DND-41 (cell line): ENCODE data around the gene COBL.

ENCODE experiments used
- ATAC-seq: fragments of 200-7000 bp; cut with Tn5 transposase; 3 replicates; pipeline ENCODE4 v1.9.1; 2021; ENCODE audit warnings: low read depth; ENCODE audit not compliant: insufficient read depth
- DNase-seq: peaks from one replicate; pipeline ENCODE4 v3.0.0-alpha.2; 2020
- H2AFZ ChIP-seq: 2 replicates; pipeline ENCODE4 v1.6.0; 2012; ENCODE audit warnings: low read depth, low read length
- H3K27ac ChIP-seq: 2 replicates; pipeline ENCODE4 v1.5.1; 2012; ENCODE audit warnings: low read length, inconsistent platforms
- H3K27me3 ChIP-seq: fragments of 200-600 bp; sonication (generic); 2 replicates; pipeline ENCODE4 v1.6.0; 2012; ENCODE audit warnings: low read length, mild to moderate bottlenecking, inconsistent platforms; ENCODE audit not compliant: insufficient read depth, poor library complexity
- H3K36me3 ChIP-seq: 2 replicates; pipeline ENCODE4 v1.5.1; 2012; ENCODE audit warnings: low read length, inconsistent platforms; ENCODE audit not compliant: insufficient read depth
- H3K4me1 ChIP-seq: 2 replicates; pipeline ENCODE4 v1.5.1; 2012; ENCODE audit warnings: mild to moderate bottlenecking, low read length; ENCODE audit not compliant: insufficient read depth
- H3K4me2 ChIP-seq: 2 replicates; pipeline ENCODE4 v1.6.0; 2012; ENCODE audit warnings: mild to moderate bottlenecking, moderate library complexity, low read length, inconsistent platforms; ENCODE audit not compliant: insufficient read depth
- H3K4me3 ChIP-seq, 2 experiments: fragments of 200-600 bp in 1 of 2; shearing (Covaris generic) in 1 of 2; 2 replicates each; pipeline ENCODE4 v1.5.1; 2012 to 2016; ENCODE audit warnings: inconsistent platforms in 2 of 2, low read length in 2 of 2, mild to moderate bottlenecking in 2 of 2, low read depth in 1 of 2, moderate library complexity in 1 of 2
- H3K79me2 ChIP-seq: 2 replicates; pipeline ENCODE4 v1.6.0; 2012; ENCODE audit warnings: low read length, inconsistent platforms; ENCODE audit not compliant: insufficient read depth
- H3K9ac ChIP-seq: 2 replicates; pipeline ENCODE4 v1.6.0; 2012; ENCODE audit warnings: low read depth, mild to moderate bottlenecking, inconsistent platforms, low read length, moderate library complexity
- H3K9me3 ChIP-seq: 2 replicates; pipeline ENCODE4 v1.5.1; 2012; ENCODE audit warnings: low read length, moderate library complexity, mild to moderate bottlenecking, inconsistent platforms; ENCODE audit not compliant: insufficient read depth, severe bottlenecking
- H4K20me1 ChIP-seq: 2 replicates; pipeline ENCODE4 v1.6.0; 2012; ENCODE audit warnings: low read length; ENCODE audit not compliant: insufficient read depth
- EZH2 ChIP-seq: IDR thresholded peaks from 3 replicates; pipeline ENCODE4 v1.6.1; 2012; ENCODE audit warnings: borderline replicate concordance, low read depth, mild to moderate bottlenecking, moderate library complexity, low read length, inconsistent platforms; ENCODE audit not compliant: severe bottlenecking
- TF ChIP-seq, protein P1 (sequence below): IDR thresholded peaks from 2 replicates; pipeline ENCODE4 v1.5.1; 2012; ENCODE audit warnings: borderline replicate concordance, low read length, moderate library complexity, mild to moderate bottlenecking; ENCODE audit not compliant: poor library complexity, severe bottlenecking; ENCODE audit errors: extremely low read depth

The COBL gene

GRCh38 chr7:51013218-51013786 is 303.3 kb downstream of the COBL start:
- Histone ChIP-seq H3K27me3 (no peaks in the 10 kb centered on the region), H3K4me1 (no peaks in the 10 kb centered on the region)
- no peak for ATAC-seq

DNA sequence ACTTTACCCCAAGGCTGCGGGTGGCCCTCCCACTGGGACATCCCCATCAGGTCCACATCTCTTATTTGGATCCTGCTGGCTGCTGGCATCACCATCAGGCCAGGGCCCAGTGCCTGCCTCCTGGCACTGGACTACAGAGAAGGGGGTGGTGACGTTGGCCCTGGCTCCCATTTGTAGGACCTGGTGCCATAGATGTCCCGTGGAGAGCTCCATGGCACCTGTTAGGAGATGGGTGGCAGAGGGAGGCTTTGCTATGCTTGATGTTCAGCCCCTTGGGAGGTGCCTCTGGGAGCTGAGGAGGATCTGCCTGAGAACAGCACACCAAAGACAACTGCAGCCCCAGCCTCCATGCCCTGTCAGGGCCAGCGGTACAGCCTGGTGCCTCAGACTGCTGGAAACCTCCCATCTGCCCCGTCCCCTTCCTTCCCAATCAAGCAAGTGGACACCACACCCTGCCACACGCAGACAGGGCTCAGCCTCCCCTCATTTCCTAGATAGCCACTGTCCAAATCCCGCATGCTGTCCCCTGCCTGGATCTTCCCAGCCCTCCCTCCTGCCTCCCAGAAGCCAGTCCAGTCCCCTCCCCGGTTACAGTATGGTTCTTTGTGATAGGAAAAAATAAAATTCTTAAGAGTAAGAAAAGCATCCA is 303.9 kb downstream of the COBL start:
- Histone ChIP-seq H3K27ac (no peak overlapping the region), H3K27me3 (no peaks in the 10 kb centered on the region), H3K4me3 (no peak overlapping the region), H3K4me1 (no peaks in the 10 kb centered on the region), H3K36me3 (no peaks in the 10 kb centered on the region), H3K9me3 (no peaks in the 10 kb centered on the region), H3K9ac (no peak overlapping the region), H3K79me2 (no peaks in the 10 kb centered on the region), H2AFZ (no peak overlapping the region), H4K20me1 (no peaks in the 10 kb centered on the region), H3K4me2 (no peak overlapping the region)
- TF ChIP-seq, protein P1, sequence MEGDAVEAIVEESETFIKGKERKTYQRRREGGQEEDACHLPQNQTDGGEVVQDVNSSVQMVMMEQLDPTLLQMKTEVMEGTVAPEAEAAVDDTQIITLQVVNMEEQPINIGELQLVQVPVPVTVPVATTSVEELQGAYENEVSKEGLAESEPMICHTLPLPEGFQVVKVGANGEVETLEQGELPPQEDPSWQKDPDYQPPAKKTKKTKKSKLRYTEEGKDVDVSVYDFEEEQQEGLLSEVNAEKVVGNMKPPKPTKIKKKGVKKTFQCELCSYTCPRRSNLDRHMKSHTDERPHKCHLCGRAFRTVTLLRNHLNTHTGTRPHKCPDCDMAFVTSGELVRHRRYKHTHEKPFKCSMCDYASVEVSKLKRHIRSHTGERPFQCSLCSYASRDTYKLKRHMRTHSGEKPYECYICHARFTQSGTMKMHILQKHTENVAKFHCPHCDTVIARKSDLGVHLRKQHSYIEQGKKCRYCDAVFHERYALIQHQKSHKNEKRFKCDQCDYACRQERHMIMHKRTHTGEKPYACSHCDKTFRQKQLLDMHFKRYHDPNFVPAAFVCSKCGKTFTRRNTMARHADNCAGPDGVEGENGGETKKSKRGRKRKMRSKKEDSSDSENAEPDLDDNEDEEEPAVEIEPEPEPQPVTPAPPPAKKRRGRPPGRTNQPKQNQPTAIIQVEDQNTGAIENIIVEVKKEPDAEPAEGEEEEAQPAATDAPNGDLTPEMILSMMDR = no peak
- no peak for TF ChIP-seq EZH2
- no peak for ATAC-seq
- no peak for DNase-seq

More at GRCh38 chr7:51013218-51013786, 303.3 kb downstream of the COBL start:
- H4K20me1 ChIP-seq = no peaks in the 10 kb centered on the region
- no peaks in the 10 kb centered on the region for H3K9me3 ChIP-seq
- H3K79me2 ChIP-seq = no peaks in the 10 kb centered on the region
- H2AFZ ChIP-seq = no peak overlapping the region
- no peaks in the 10 kb centered on the region for H3K36me3 ChIP-seq
- H3K27ac ChIP-seq = no peak overlapping the region
- DNase-seq = no peak
- H3K9ac ChIP-seq = no peak overlapping the region
- H3K4me2 ChIP-seq = no peak overlapping the region
- no peak overlapping the region for H3K4me3 ChIP-seq
- TF ChIP-seq, protein P1 = no peak
- no peak for TF ChIP-seq EZH2

- no peaks in the 10 kb centered on the region for H3K4me1 ChIP-seq
- no peak overlapping the region for H3K4me2 ChIP-seq
- no peak overlapping the region for H2AFZ ChIP-seq
- no peak overlapping the region for H3K27ac ChIP-seq
- no peaks in the 10 kb centered on the region for H4K20me1 ChIP-seq
- ATAC-seq (no peak), DNase-seq (no peak)
- H3K27me3 ChIP-seq = no peaks in the 10 kb centered on the region
- no peaks in the 10 kb centered on the region for H3K9me3 ChIP-seq
- TF ChIP-seq, protein P1 = no peak
- TF ChIP-seq EZH2 = no peak
- no peak overlapping the region for H3K9ac ChIP-seq
- H3K4me3 ChIP-seq = no peak overlapping the region
- H3K79me2 ChIP-seq = no peaks in the 10 kb centered on the region
- H3K36me3 ChIP-seq = no peaks in the 10 kb centered on the region
Observed at GRCh38 chr7:51011710-51012350, 304.8 kb downstream of the COBL start.
